Brain pericyte (primary cell): ENCODE data around the gene MTPN.

Experiments used
- DNase-seq: peaks from one replicate; pipeline ENCODE4 v3.0.0-alpha.2; 2012; ENCODE audit warnings: low read depth, low spot score

MTPN gene

GRCh38 chr7:135956393-135956792, 20.8 kb downstream of the MTPN start:
- DNase-seq = no peak

GRCh38 chr7:135950972-135951371, 26.2 kb downstream of the MTPN start:
- DNase-seq = no peak

- DNase-seq = no peak
Measured at GRCh38 chr7:135950429-135950828, 26.7 kb downstream of the MTPN start.

GRCh38 chr7:135946289-135947055, 30.7 kb downstream of the MTPN start:
- no peak for DNase-seq

- DNase-seq = no peak
Measured at GRCh38 chr7:135944753-135945152, 32.4 kb downstream of the MTPN start.

- DNase-seq = no peak
Measured at GRCh38 chr7:135943134-135943879, 33.9 kb downstream of the MTPN start.

DNA sequence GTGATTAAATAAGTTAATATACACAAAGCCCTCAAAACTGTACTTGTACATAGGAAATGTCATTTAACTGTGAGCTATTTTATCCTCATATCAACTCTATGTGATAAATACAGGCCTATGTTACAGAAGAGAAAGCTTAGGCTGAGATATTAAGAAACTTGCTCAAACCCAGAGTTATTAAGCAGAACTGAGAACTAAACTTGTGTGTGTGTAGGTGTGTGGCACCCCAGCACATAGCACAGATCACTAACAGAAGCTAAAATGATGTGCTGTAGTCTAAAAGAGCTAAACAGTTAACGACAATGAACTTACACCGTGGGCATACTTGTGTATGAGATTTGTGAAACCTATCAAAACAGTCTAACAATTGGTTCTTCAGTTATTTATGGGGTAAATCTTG, 34.5 kb downstream of the MTPN start:
- no peak for DNase-seq

GRCh38 chr7:135940077-135941075, 36.8 kb downstream of the MTPN start:
- no peak for DNase-seq

GRCh38 chr7:135939261-135939812, 37.8 kb downstream of the MTPN start:
- DNase-seq = no peak

DNA sequence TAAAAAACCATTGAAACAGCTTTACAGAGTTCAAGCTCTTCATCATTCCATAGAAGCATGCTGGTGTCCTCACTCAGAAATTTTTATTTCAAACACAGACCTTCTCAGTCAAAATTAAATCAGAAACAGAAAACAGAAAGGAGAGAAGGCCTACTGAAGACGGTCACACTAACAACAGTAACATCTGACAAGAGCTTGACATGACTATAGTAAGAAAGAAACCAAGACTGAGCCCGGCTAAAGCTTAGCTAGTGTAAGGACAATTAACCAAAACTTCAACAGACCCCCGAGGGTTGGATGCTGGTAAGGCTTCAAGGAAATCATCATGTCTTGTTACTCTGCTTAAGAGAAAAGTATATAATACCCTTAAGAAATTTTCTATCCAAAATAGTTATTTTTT, 38.6 kb downstream of the MTPN start:
- DNase-seq = no peak

- no peak for DNase-seq
Measured at GRCh38 chr7:135938086-135938485, 39.1 kb downstream of the MTPN start.

DNA sequence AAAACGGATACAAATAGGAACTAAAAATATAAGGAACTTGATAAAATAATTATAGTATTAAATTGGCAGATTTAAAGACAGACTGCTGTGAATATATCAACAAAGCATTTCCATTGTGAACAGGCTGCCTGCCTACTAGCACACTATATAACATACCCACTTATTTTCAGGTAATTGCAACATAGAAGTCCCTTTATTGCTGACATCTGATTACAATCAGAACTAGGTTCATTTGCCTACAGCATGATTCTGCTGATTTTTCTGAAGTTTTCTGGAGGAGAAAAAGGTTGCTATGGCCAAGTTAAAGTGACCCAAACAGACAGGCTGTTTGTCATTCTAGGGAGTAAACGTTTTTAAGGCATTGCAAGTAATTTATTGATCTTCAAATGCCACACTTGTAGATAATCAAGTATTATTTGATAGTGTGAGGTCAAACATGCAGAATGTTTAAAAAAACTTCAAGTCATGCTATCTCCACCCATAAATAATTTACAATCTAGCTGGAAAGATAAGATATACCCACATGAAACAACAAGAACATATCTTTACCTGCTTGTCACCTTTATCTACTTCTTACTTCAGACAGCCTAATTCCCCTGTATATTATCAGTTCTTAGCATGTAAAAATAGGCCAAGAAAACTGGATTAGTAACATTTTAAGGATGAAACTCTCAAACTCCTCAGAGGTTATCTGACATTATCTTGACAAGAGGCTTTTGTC, 40.5 kb downstream of the MTPN start:
- no peak for DNase-seq

- no peak for DNase-seq
Measured at GRCh38 chr7:135934651-135935050, 42.5 kb downstream of the MTPN start.

- no peak for DNase-seq
Measured at GRCh38 chr7:135933509-135934188, 43.5 kb downstream of the MTPN start.

DNA sequence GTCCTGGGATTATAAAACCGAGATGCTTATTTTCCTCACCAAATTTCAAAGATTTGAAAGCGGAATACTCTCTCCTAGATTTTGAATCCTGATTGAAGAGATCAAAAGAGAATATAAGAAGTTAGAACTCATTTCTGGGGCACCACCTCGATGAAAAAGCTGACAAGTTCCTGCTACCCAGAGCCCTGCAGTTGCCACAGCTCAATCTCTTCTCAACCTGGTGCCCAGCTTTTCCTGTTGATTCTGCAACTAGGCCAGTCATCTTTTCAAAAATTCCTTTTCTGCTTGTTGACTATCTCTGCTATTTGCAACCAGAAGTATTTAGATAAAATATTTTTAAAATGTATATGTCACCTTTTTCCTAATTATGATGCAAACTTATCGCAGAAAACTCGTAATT, 45.0 kb downstream of the MTPN start:
- no peak for DNase-seq

- no peak for DNase-seq
Measured at GRCh38 chr7:135930565-135931461, 46.3 kb downstream of the MTPN start.

DNA sequence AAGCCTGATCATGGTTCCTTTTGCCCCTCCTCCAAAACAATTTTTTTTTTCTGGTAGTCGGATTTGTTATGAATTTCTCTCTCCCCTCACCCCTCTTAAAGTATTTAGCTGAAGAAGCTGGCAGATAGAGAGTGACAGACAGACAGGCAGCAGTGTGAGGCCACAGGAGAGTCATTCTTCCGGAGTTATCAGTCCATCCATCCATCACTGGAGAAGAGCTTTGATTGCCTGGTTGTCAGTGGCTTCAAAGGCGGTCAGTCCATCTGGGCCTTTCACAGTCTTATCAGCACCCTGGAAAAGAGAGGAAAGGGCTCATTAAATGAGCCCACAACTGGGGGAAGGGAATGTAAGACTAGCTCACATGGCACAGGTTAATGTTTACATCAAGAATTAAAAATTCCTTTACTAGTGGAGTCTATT, 47.4 kb downstream of the MTPN start:
- DNase-seq = no peak

DNA sequence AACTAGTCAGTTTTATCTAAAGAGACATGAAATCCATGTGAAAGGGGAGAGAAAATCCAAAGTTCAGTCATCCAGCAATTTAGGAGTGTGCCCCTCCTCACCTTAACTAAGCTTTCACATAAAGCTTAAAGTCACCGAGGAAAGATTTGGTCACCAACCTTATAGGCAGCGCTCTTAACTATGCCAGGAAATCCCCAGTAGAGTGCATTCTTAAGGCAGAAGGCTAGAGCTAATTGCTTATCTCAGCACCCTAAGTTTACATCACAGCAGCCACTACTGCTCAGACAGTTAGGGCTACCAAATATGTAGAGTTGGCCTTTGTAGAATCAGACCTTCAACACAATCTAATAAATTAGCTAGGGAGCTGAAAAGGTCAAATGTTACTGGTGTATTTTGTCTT, 47.9 kb downstream of the MTPN start:
- no peak for DNase-seq

DNA sequence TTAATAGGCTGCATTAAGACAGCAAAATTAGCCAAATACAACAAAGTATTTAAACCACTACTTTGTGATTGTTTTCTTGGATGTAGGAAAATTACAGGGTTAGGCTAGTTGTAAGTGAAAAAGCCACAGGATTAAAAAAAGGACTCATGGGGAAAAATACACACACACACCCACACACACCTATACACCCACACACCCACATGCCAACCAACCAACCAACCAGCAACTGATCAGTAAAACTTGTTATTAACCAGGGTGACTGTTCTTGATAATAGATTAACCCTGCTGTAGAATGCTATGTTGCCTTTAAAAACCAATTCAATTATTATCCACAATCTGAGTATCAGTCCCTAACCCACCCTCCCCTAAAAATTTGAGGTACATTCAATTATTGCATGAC, 49.0 kb downstream of the MTPN start:
- no peak for DNase-seq
